Epithelial cell of proximal tubule (primary cell): Measurements from ENCODE around the gene NUBP1. TPM values are rescaled to one million over a fixed set of nuclear protein-coding genes. Genes with fewer than 3 reads are reported as not detected.

Source experiments
- DNase-seq: peaks from one replicate; pipeline ENCODE4 v3.0.0-alpha.2; 2011; ENCODE audit warnings: low read depth
- H3K4me3 ChIP-seq: 2 replicates; pipeline ENCODE4 v1.5.1; 2011; ENCODE audit warnings: low read depth, mild to moderate bottlenecking, low read length
- CTCF ChIP-seq: conservative IDR thresholded peaks from 2 replicates; pipeline ENCODE4 v1.5.1; 2012; ENCODE audit warnings: low read depth, mild to moderate bottlenecking, low read length
- total RNA-seq: library from RNA; depleted of rRNA; stranded (reverse); fragments of >200 nt; gene quantifications from 2 replicates; pipeline ENCODE4 v1.2.3, GENCODE V29; 2015

Gene NUBP1
- total RNA-seq: 41.4 and 44.2 TPM in 2 replicates

DNA sequence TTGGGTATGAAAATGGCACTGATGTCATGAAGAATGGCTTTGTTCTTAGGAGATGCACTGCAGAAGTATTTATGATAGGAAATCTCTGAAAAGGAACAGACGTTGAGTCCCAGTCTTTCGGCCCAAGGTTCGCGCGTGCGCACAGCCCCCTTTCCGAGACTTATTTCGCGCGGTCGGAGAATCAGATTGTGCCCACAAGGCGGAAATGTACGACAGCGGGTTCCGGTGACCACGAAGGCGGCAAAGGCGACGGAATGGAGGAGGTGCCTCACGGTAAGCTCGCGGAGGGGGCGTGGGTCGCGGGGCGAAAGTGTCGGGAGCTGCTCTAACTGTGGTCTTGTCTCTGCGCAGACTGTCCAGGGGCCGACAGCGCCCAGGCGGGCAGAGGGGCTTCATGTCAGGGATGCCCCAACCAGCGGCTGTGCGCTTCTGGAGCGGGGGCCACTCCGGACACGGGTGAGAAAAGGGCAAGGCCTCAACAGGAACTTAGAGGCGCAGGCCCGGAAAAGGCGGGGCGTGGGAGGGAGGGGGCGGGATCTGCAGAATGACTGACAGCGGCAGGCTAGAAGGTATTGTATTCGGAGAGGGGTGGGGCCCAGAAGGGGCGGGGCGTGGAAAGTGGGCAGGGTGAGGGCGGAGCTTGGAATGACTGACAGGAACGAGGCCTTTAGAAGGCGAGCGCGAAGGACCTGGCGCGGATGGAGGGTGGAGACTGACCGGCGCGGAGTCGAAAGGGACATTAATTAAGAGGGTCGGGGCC, at the start of gene NUBP1:
NUBP1 (plus strand) TSS at position 233 of the 760 bp plus-strand sequence; CDS start at position 255, 22 bp downstream.
- H3K4me3 ChIP-seq: peak within 1 kb of the TSS; percentile 57
- peak; percentile 76 for DNase-seq
- TF ChIP-seq CTCF: no peak

DNA sequence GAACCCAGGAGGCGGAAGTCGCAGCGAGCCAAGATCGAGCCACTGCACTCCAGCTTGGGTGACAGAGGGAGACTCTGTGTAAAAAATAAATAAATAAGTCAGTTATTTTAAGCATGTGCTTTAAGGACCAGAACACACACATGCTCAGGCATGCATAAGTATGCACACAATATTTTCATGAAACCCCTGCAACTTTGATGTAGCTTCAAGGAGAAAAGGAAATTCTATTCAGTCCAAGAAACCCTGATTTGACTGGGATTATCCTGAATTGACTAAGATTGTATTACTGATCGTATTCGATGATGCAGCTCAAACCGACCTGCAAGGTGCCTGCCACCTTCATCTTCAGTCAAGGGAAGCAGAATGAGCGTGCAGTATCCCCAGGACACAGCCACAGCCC, 49.8 kb upstream of the NUBP1 start:
- DNase-seq: no peak
- no peak for TF ChIP-seq CTCF
- H3K4me3 ChIP-seq: no peak overlapping the region

GRCh38 chr16:10694306-10694705, 49.3 kb upstream of the NUBP1 start:
- DNase-seq: no peak
- no peak for TF ChIP-seq CTCF
- no peak overlapping the region for H3K4me3 ChIP-seq

DNA sequence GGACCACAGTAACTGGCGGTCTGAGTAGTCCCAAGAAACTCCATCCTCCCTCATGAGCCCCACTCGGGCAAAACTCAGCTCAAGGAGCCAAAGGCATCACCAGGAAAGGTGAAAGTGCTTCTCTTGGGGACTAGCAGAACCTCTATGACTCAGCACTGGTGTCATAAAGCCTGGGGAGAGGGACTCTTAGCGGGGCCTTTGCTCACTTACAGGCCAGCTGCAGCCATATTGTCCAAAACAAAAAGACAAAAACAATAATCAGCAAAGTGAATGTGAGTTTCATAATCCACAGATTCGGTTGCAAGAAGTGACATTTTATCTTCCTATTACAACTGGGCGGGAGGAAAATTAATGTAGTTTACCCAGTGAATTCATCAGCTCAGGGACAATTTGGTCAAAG, 48.8 kb upstream of the NUBP1 start, which contains the start of gene TEKT5:
TEKT5 (minus strand) TSS at position 101 of the 400 bp plus-strand sequence; CDS start at position 44, 57 bp downstream.
- no peak for TF ChIP-seq CTCF
- no peak for DNase-seq
- no peak within 1 kb of the TSS for H3K4me3 ChIP-seq

- DNase-seq: no peak
- no peak overlapping the region for H3K4me3 ChIP-seq
- TF ChIP-seq CTCF: no peak
Measured at GRCh38 chr16:10699756-10700155, 43.9 kb upstream of the NUBP1 start.

DNA sequence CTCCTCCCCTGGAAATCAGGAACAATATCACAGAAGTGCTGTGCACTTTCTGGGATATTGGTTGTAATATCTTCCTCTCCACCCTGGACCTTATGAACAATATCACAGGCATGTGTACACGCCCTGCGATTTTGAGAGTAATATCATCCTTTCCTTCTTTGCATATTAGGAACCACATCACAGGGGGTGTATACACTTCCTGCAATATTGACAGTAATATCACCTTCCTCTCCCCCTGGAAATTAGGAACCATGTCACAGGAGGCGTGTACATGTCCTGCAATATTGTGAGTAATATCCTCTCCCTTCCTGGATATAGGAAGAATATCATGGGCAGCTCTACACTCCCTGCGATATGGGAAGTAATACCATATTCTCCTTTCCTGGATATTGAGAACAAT, 34.7 kb upstream of the NUBP1 start:
- TF ChIP-seq CTCF: no peak
- H3K4me3 ChIP-seq: no peak overlapping the region
- no peak for DNase-seq
